Lung (tissue), 12 donors: Measurements from ENCODE around the gene KLF11. TPM values are rescaled to one million over a fixed set of nuclear protein-coding genes. Genes with fewer than 3 reads are reported as not detected.

Experiments used
- ATAC-seq: fragments of 200-7000 bp; cut with Tn5 transposase; one replicate; pipeline ENCODE4 v1.9.1; 2020; ENCODE audit warnings: moderate number of reproducible peaks; ENCODE audit not compliant: insufficient read depth, low FRiP score
- DNase-seq, 3 donors: peaks; one replicate each; pipeline ENCODE4 v3.0.0-alpha.2; 2013 to 2017
- H3K27ac ChIP-seq, 2 donors: one replicate each; pipeline ENCODE4 v1.5.1; 2013; ENCODE audit warnings: mild to moderate bottlenecking in 2 of 2, moderate library complexity in 2 of 2, control low read depth in 1 of 2, inconsistent platforms in 1 of 2, low read depth in 1 of 2, low read length in 1 of 2
- H3K27me3 ChIP-seq, 3 donors: one replicate each; pipeline ENCODE4 v1.5.1; 2013; ENCODE audit warnings: low read length in 2 of 3; ENCODE audit not compliant: control insufficient read depth in 3 of 3, insufficient read depth in 3 of 3
- H3K36me3 ChIP-seq, 4 donors: one replicate each; pipeline ENCODE4 v1.5.1; 2013; ENCODE audit warnings: low read length in 4 of 4, mild to moderate bottlenecking in 1 of 4, moderate library complexity in 1 of 4; ENCODE audit not compliant: control insufficient read depth in 4 of 4, insufficient read depth in 4 of 4
- H3K4me1 ChIP-seq, 5 donors: one replicate each; pipeline ENCODE4 v1.5.1; 2013; ENCODE audit warnings: low read length in 5 of 5, mild to moderate bottlenecking in 2 of 5, moderate library complexity in 1 of 5; ENCODE audit not compliant: control insufficient read depth in 5 of 5, insufficient read depth in 5 of 5
- H3K4me3 ChIP-seq: one replicate; pipeline ENCODE4 v1.5.1; 2013; ENCODE audit warnings: mild to moderate bottlenecking, control low read depth, moderate library complexity
- H3K9ac ChIP-seq, 2 donors: one replicate each; pipeline ENCODE4 v1.5.1; 2013; ENCODE audit warnings: low read length in 2 of 2, control low read depth in 1 of 2; ENCODE audit not compliant: insufficient read depth in 1 of 2
- H3K9me3 ChIP-seq, 4 donors: one replicate each; pipeline ENCODE4 v1.5.1; 2013; ENCODE audit warnings: low read length in 3 of 4, mild to moderate bottlenecking in 1 of 4, moderate library complexity in 1 of 4; ENCODE audit not compliant: control insufficient read depth in 4 of 4, insufficient read depth in 3 of 4
- WGBS, 2 donors: extraction: QIAGEN DNeasy Blood & Tissue Kit; methylation state at CpG; one replicate each; pipeline ENCODE4 v1.1.7; 2013; 5-methylcytosine and 5-hydroxymethylcytosine counted together
- polyA plus RNA-seq, 2 donors: library from polyadenylated mRNA; stranded (reverse); fragments of 200-250 nt; gene quantifications; one replicate each; pipeline ENCODE4 v1.2.1, GENCODE V29; 2013
- total RNA-seq, 2 donors: library from RNA; depleted of rRNA in 1 of 2; stranded (reverse); fragments of >200 nt in 1 of 2; gene quantifications; one replicate each; pipeline ENCODE4 v1.2.1, GENCODE V29; 2014 to 2021
- TF ChIP-seq, protein P1 (sequence below): IDR thresholded peaks from 2 replicates; pipeline ENCODE4 v1.5.1; 2012; ENCODE audit warnings: mild to moderate bottlenecking; ENCODE audit errors: control extremely low read depth, extremely low read depth
- donor health status: control.
- donor health status: control.
- donor health status: Bipolar disorder and iron deficiency.
- donor health status: healthy.
- donor health status: DM: yes; HTN: yes; CAD: no.

KLF11 gene
- total and polyA plus RNA-seq, 4 donors, result 7.4 to 21.8 (median 17.3) TPM

DNA sequence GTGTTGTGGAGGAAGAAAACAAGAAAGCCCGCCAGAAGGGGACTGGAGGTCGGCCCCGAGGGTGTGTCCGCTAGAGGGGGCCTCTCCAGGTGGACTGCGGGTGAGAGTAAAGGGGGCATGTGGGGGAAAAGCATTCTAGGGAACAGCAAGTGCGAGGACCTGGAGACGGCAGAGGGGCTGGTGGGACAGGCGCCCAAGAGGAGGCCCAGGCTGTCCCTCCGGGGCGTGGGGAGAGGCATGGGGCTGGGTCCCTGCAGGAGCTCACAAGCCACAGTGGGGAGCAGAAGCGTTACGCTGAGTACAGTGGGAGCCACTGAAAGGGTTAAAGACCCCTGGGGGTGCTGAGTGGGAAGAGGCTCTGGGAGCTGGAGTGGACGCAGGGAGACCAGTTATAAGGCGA, 1.6 kb upstream of the KLF11 start:
- TF ChIP-seq, protein P1, sequence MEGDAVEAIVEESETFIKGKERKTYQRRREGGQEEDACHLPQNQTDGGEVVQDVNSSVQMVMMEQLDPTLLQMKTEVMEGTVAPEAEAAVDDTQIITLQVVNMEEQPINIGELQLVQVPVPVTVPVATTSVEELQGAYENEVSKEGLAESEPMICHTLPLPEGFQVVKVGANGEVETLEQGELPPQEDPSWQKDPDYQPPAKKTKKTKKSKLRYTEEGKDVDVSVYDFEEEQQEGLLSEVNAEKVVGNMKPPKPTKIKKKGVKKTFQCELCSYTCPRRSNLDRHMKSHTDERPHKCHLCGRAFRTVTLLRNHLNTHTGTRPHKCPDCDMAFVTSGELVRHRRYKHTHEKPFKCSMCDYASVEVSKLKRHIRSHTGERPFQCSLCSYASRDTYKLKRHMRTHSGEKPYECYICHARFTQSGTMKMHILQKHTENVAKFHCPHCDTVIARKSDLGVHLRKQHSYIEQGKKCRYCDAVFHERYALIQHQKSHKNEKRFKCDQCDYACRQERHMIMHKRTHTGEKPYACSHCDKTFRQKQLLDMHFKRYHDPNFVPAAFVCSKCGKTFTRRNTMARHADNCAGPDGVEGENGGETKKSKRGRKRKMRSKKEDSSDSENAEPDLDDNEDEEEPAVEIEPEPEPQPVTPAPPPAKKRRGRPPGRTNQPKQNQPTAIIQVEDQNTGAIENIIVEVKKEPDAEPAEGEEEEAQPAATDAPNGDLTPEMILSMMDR, result no peak
- peaks cover 0 to 10% (median 0%) of the 10 kb centered on the region in 4 donors for H3K36me3 ChIP-seq
- peaks cover 4 to 24% (median 9%) of the 10 kb centered on the region in 5 donors for H3K4me1 ChIP-seq
- 88 to 89% methylated on average over 13 to 14 of the region's 14 CpGs for WGBS, 2 donors
- no peak for ATAC-seq
- no peak for DNase-seq
- H3K27ac ChIP-seq, result peak overlapping the region; percentile 81 to 97
- no peaks in the 10 kb centered on the region for H3K9me3 ChIP-seq
- H3K9ac ChIP-seq, result no peak overlapping the region
- H3K27me3 ChIP-seq, result no peaks in the 10 kb centered on the region
- no peak overlapping the region for H3K4me3 ChIP-seq

GRCh38 chr2:10042301-10043161, 819 bp upstream of the KLF11 start:
- Histone ChIP-seq H3K9me3 (no peaks in the 10 kb centered on the region), H3K27ac (peak overlapping the region; percentile 81 to 97), H3K36me3 (peaks cover 0 to 16% (median 1%) of the 10 kb centered on the region in 4 donors), H3K4me1 (peaks cover 4 to 16% (median 8%) of the 10 kb centered on the region in 5 donors), H3K4me3 (peak overlapping the region; percentile 17), H3K27me3 (no peaks in the 10 kb centered on the region), H3K9ac (peak overlapping the region; percentile 16 to 84)
- TF ChIP-seq, protein P1, result no peak
- ATAC-seq (peak; percentile 16), DNase-seq (peak; percentile 89 to 94 (median 91))
- 11 to 24% methylated on average over 54 of the region's 54 CpGs for WGBS, 2 donors

GRCh38 chr2:10043906-10044601, 704 bp downstream of the KLF11 start:
- WGBS, 2 donors, result 10 to 30% methylated on average over 39 to 90 of the region's 90 CpGs
- peak; percentile 83 for ATAC-seq

More at GRCh38 chr2:10043906-10044601, 704 bp downstream of the KLF11 start:
- peak; percentile 94 to 97 (median 97) for DNase-seq
- Histone ChIP-seq H3K4me1 (peaks cover 0 to 16% (median 11%) of the 10 kb centered on the region in 5 donors), H3K36me3 (peaks cover 2 to 28% (median 5%) of the 10 kb centered on the region in 4 donors), H3K27ac (peak overlapping the region; percentile 98 to 99), H3K9ac (peak overlapping the region; percentile 16 to 61), H3K4me3 (peak overlapping the region; percentile 67), H3K27me3 (no peaks in the 10 kb centered on the region), H3K9me3 (no peaks in the 10 kb centered on the region)
- TF ChIP-seq, protein P1, result no peak
